B cell (primary cell): ENCODE data around the gene AHRR. TPM values are rescaled to one million over a fixed set of nuclear protein-coding genes. Genes with fewer than 3 reads are reported as not detected.
A peak's percentile ranks its signal among the peaks of the same experiment; 100 is the strongest.

ENCODE experiments used
- ATAC-seq: fragments of 200-7000 bp; cut with Tn5 transposase; one replicate; pipeline ENCODE4 v1.10.0; 2021; ENCODE audit warnings: low read depth, mild to moderate bottlenecking, moderate number of reproducible peaks, moderate library complexity
- CTCF ChIA-PET: fragments of 350-600 bp; sonication (Branson Sonifier 250); formaldehyde crosslinking; loops from one replicate; lab custom pipeline; 2021; ENCODE audit warnings: antibody characterized with exemption, inconsistent platforms; lab: Charles Lee
- POLR2A ChIA-PET: fragments of 350-600 bp; sonication (Branson Sonifier 250); formaldehyde crosslinking; loops from one replicate; lab custom pipeline; 2021; ENCODE audit warnings: antibody characterized with exemption; lab: Charles Lee
- DNase-seq: peaks from one replicate; pipeline ENCODE4 v3.0.0; 2013
- H2AFZ ChIP-seq: 2 replicates; pipeline ENCODE4 v1.6.1; 2012; ENCODE audit warnings: mild to moderate bottlenecking, low read depth, low read length; ENCODE audit not compliant: insufficient read depth, poor library complexity, severe bottlenecking
- H3K27ac ChIP-seq, 2 donors: 1 replicate in 1 of 2; 2 replicates in 1 of 2; pipeline ENCODE4 v1.5.1; 2012 to 2013; ENCODE audit warnings: low read length in 2 of 2, mild to moderate bottlenecking in 2 of 2, moderate library complexity in 1 of 2
- H3K27me3 ChIP-seq, 4 experiments: fragments of 200-600 bp in 1 of 4; sonication (generic) in 1 of 4; replicated peaks in 1 of 4; 1 replicate in 2 of 4; 2 replicates in 2 of 4; pipeline versions ENCODE4 v1.6.1 to v1.7.0; 2013 to 2016; ENCODE audit warnings: low read length in 3 of 4, mild to moderate bottlenecking in 2 of 4, mixed read lengths in 1 of 4, moderate library complexity in 1 of 4; ENCODE audit not compliant: insufficient read depth in 4 of 4, control insufficient read depth in 3 of 4; ENCODE audit errors: control extremely low read depth in 1 of 4
- H3K36me3 ChIP-seq, 2 experiments: replicated peaks in 1 of 2; 1 replicate in 1 of 2; 2 replicates in 1 of 2; pipeline versions ENCODE4 v1.6.1 to v1.7.1; 2013; ENCODE audit warnings: low read length in 1 of 2; ENCODE audit not compliant: insufficient read depth in 2 of 2, control insufficient read depth in 1 of 2; ENCODE audit errors: control extremely low read depth in 1 of 2, extremely low read depth in 1 of 2
- H3K4me1 ChIP-seq, 2 donors: fragments of 200-600 bp in 1 of 2; sonication (generic) in 1 of 2; 1 replicate in 1 of 2; 2 replicates in 1 of 2; pipeline versions ENCODE4 v1.5.1 to v1.6.1; 2013 to 2017; ENCODE audit warnings: low read length in 2 of 2; ENCODE audit not compliant: control insufficient read depth in 2 of 2, insufficient read depth in 2 of 2
- H3K4me2 ChIP-seq: replicated peaks from 2 replicates; pipeline ENCODE3; 2012; ENCODE audit warnings: mild to moderate bottlenecking, low read depth, low read length; ENCODE audit not compliant: poor library complexity, severe bottlenecking
- H3K4me3 ChIP-seq, 5 experiments: fragments of 200-600 bp in 1 of 5; sonication (generic) in 1 of 5; 1 replicate in 3 of 5; 2 replicates in 2 of 5; pipeline versions ENCODE4 v1.5.1 to v1.7.0; 2011 to 2016; ENCODE audit warnings: low read length in 4 of 5, mild to moderate bottlenecking in 4 of 5, low read depth in 2 of 5, control low read depth in 1 of 5, moderate library complexity in 1 of 5; ENCODE audit not compliant: insufficient read depth in 1 of 5; ENCODE audit errors: control extremely low read depth in 1 of 5, extremely low read depth in 1 of 5
- H3K79me2 ChIP-seq: fragments of 200-600 bp; sonication (generic); one replicate; pipeline ENCODE4 v1.6.0; 2016; ENCODE audit warnings: low read length; ENCODE audit not compliant: control insufficient read depth, insufficient read depth
- H3K9ac ChIP-seq: fragments of 200-600 bp; sonication (generic); 2 replicates; pipeline ENCODE4 v1.6.1; 2017; ENCODE audit warnings: mild to moderate bottlenecking, low read length, moderate library complexity
- H3K9me3 ChIP-seq, 3 donors: one replicate each; pipeline versions ENCODE4 v1.6.1 to v1.7.1; 2013; ENCODE audit warnings: low read length in 2 of 3; ENCODE audit not compliant: control insufficient read depth in 2 of 3, insufficient read depth in 1 of 3; ENCODE audit errors: control extremely low read depth in 1 of 3
- H4K20me1 ChIP-seq: 2 replicates; pipeline ENCODE4 v1.6.0; 2012; ENCODE audit warnings: mild to moderate bottlenecking, low read length; ENCODE audit not compliant: insufficient read depth, control insufficient read depth, poor library complexity, severe bottlenecking
- H3K27ac Mint-ChIP-seq: one replicate; pipeline ENCODE4 v1.8.0; 2021; ENCODE audit warnings: mixed read lengths
- H3K27me3 Mint-ChIP-seq: one replicate; pipeline ENCODE4 v1.8.0; 2021; ENCODE audit warnings: mixed read lengths
- H3K4me1 Mint-ChIP-seq: one replicate; pipeline ENCODE4 v1.8.0; 2021; ENCODE audit warnings: mixed read lengths
- H3K4me3 Mint-ChIP-seq: one replicate; pipeline ENCODE4 v1.8.0; 2021; ENCODE audit warnings: mixed read lengths
- H3K9me3 Mint-ChIP-seq: one replicate; pipeline ENCODE4 v1.8.0; 2022; ENCODE audit warnings: mixed read lengths; ENCODE audit not compliant: insufficient read depth
- EZH2 ChIP-seq: IDR thresholded peaks from 2 replicates; pipeline ENCODE4 v1.6.1; 2012; ENCODE audit warnings: borderline replicate concordance, low read depth, mild to moderate bottlenecking, moderate library complexity, low read length; ENCODE audit not compliant: insufficient read depth, poor library complexity, severe bottlenecking
- WGBS: methylation state at CpG from one replicate; pipeline ENCODE4 v1.1.5; 2013; ENCODE audit warnings: missing lambda C conversion rate; ENCODE audit not compliant: insufficient coverage; 5-methylcytosine and 5-hydroxymethylcytosine counted together
- intact Hi-C: fragments of 100-400 bp; cut with micrococcal nuclease; formaldehyde crosslinking; loops from one replicate; pipeline ENCODE4 v1.10.0; 2022
- polyA plus RNA-seq: library from polyadenylated mRNA; depleted of rRNA; stranded (reverse); fragments of >200 nt; gene quantifications from 2 replicates; pipeline ENCODE4 v1.2.3, GENCODE V29; 2012
- total RNA-seq, 2 donors: library from RNA; stranded (reverse); fragments of 120-200 nt in 1 of 2; gene quantifications; 1 replicate in 1 of 2; 2 replicates in 1 of 2; pipeline versions ENCODE4 v1.2.3 to v1.2.4, GENCODE V29; 2013 to 2022
- TF ChIP-seq, protein P1 (sequence below): fragments of 200-600 bp; IDR thresholded peaks from one replicate; pipeline ENCODE4 v1.8.0; 2022; ENCODE audit warnings: antibody characterized with exemption, mild to moderate bottlenecking

Gene AHRR
- total and polyA plus RNA-seq, 2 donors (not counting 1 experiment from before 2014, with no cell fraction given) = 0.13 to 1.7 TPM

DNA sequence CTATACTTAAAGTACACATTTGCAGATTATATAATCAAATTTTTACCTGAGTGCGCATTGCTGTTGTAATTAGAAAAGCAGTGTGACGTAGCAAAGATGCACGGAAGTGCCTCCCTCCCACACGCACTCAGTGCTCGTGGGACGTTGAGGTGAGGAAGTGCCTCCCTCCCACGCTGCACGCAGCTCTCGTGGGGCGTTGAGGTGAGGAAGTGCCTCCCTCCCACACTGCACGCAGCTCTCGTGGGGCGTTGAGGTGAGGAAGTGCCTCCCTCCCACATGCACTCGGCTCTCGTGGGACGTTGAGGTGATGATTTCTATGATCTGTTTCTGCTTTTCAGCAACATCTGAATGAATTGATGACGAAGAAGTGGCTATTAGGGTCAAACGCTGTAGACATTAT is 142.4 kb downstream of the AHRR start:
- Histone ChIP-seq H3K79me2 (no peaks in the 10 kb centered on the region), H3K36me3 (peaks cover 0 to 45% of the 10 kb centered on the region in 2 experiments), H4K20me1 (peaks cover 24% of the 10 kb centered on the region), H3K4me2 (peak overlapping the region; percentile 33), H3K9ac (no peak overlapping the region), H3K4me3 (no peak overlapping the region), H3K4me1 (peaks cover 16 to 21% of the 10 kb centered on the region in 2 donors), H3K9me3 (peaks cover 0 to 15% (median 0%) of the 10 kb centered on the region in 3 donors), H3K27me3 (no peaks in the 10 kb centered on the region), H3K27ac (peak overlapping the region; percentile 62 to 65), H2AFZ (no peak overlapping the region)
- ChIA-PET CTCF (interaction anchor here (1.3 kb wide), 1 partner anchor 17 kb away, joined by 8 read pairs; no protein-coding TSS in a partner anchor), POLR2A (interaction anchor here (0.8 to 1.2 kb wide), 3 partner anchors 8 to 147 kb away, joined by 3 to 4 read pairs (median 4); no protein-coding TSS in a partner anchor)
- Mint-ChIP-seq H3K4me1 (peaks cover 16% of the 10 kb centered on the region), H3K4me3 (peak overlapping the region; percentile 51), H3K27me3 (no peaks in the 10 kb centered on the region), H3K9me3 (no peaks in the 10 kb centered on the region), H3K27ac (peak overlapping the region; percentile 59)
- intact Hi-C loops = loop anchor here (1.0 kb wide), 1 partner anchor 8 kb away; no protein-coding TSS in a partner anchor
- 36% methylated on average over 2 of the region's 18 CpGs for WGBS
- TF ChIP-seq, protein P1, sequence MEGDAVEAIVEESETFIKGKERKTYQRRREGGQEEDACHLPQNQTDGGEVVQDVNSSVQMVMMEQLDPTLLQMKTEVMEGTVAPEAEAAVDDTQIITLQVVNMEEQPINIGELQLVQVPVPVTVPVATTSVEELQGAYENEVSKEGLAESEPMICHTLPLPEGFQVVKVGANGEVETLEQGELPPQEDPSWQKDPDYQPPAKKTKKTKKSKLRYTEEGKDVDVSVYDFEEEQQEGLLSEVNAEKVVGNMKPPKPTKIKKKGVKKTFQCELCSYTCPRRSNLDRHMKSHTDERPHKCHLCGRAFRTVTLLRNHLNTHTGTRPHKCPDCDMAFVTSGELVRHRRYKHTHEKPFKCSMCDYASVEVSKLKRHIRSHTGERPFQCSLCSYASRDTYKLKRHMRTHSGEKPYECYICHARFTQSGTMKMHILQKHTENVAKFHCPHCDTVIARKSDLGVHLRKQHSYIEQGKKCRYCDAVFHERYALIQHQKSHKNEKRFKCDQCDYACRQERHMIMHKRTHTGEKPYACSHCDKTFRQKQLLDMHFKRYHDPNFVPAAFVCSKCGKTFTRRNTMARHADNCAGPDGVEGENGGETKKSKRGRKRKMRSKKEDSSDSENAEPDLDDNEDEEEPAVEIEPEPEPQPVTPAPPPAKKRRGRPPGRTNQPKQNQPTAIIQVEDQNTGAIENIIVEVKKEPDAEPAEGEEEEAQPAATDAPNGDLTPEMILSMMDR = no peak
- TF ChIP-seq EZH2 = no peak
- DNase-seq = peak; percentile 91
- ATAC-seq = peak; percentile 95

DNA sequence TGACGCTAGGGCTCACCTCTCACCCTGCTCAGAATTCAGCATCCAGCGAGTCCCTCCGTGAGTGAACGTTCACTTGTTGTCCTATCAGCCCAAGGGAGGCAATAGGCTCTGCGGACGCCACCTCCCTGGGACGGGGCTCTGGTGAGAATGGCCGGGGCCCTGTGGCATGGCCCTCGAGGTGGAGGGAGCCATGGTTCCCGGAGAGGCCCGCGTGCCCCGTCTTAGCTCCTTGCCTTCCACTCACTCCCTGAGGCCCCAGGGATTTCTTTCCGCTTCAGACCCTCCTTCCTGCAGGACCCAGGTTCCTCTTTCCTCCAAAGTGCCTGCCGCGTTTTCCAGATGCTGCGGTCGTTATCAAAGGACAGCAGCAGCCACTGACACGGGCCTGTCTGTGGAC is 142.9 kb downstream of the AHRR start:
- peak overlapping the region; percentile 51 for H3K4me3 Mint-ChIP-seq
- H3K4me2 ChIP-seq = peak overlapping the region; percentile 33
- peak overlapping the region; percentile 62 to 65 for H3K27ac ChIP-seq
- H4K20me1 ChIP-seq = peaks cover 27% of the 10 kb centered on the region
- 98% methylated on average over 19 of the region's 19 CpGs for WGBS
- H3K27me3 ChIP-seq = no peaks in the 10 kb centered on the region
- no peak overlapping the region for H3K4me3 ChIP-seq
- peaks cover 15% of the 10 kb centered on the region for H3K4me1 Mint-ChIP-seq
- peak overlapping the region; percentile 59 for H3K27ac Mint-ChIP-seq
- TF ChIP-seq EZH2 = no peak
- TF ChIP-seq, protein P1 = no peak
- ChIA-PET CTCF (interaction anchor here (1.3 kb wide), 1 partner anchor 18 kb away, joined by 8 read pairs; no protein-coding TSS in a partner anchor), POLR2A (interaction anchor here (1.0 kb wide), 1 partner anchor 9 kb away, joined by 4 read pairs; no protein-coding TSS in a partner anchor)
- H2AFZ ChIP-seq = no peak overlapping the region
- no peaks in the 10 kb centered on the region for H3K9me3 Mint-ChIP-seq
- H3K9me3 ChIP-seq = peaks cover 0 to 15% (median 0%) of the 10 kb centered on the region in 3 donors
- peaks cover 16 to 21% of the 10 kb centered on the region in 2 donors for H3K4me1 ChIP-seq
- DNase-seq (no peak), ATAC-seq (no peak)
- no peak overlapping the region for H3K9ac ChIP-seq
- no peaks in the 10 kb centered on the region for H3K79me2 ChIP-seq
- peaks cover 0 to 41% of the 10 kb centered on the region in 2 experiments for H3K36me3 ChIP-seq
- H3K27me3 Mint-ChIP-seq = no peaks in the 10 kb centered on the region
- intact Hi-C loops = loop anchor here (1.0 kb wide), 1 partner anchor 8 kb away; no protein-coding TSS in a partner anchor
